H1 (cell line): ENCODE measurements around the gene COQ2. TPM values are rescaled to one million over a fixed set of nuclear protein-coding genes. Genes with fewer than 3 reads are reported as not detected.

Source experiments
- CTCF ChIA-PET: fragments of 300-600 bp; sonication (Branson Sonifier 250); formaldehyde crosslinking; loops from one replicate; lab custom pipeline; 2021; ENCODE audit not compliant: partially characterized antibody; lab: Charles Lee
- POLR2A ChIA-PET: fragments of 300-600 bp; sonication (Branson Sonifier 250); formaldehyde crosslinking; loops from one replicate; lab custom pipeline; 2021; ENCODE audit warnings: inconsistent platforms; ENCODE audit not compliant: partially characterized antibody; lab: Charles Lee
- DNase-seq, 2 experiments: peaks; one replicate each; pipeline versions ENCODE4 v3.0.0 to v3.0.0-alpha.2; 2010 to 2022; ENCODE audit warnings: low spot score in 2 of 2, low read depth in 1 of 2, mixed read lengths in 1 of 2
- FAIRE-seq: peaks from 2 replicates; lab custom pipeline; 2011; peaks lifted over from hg19 to GRCh38; lab: Jason Lieb, UNC
- H2AFZ ChIP-seq: 2 replicates; pipeline ENCODE4 v1.8.1; 2012; ENCODE audit warnings: low read length, inconsistent platforms
- H2AK5ac ChIP-seq: 2 replicates; pipeline ENCODE4 v1.6.1; 2013; ENCODE audit warnings: low read depth, low read length
- H2BK120ac ChIP-seq: replicated peaks from 2 replicates; pipeline ENCODE3; 2013; ENCODE audit warnings: low read depth, low read length, inconsistent platforms
- H2BK12ac ChIP-seq: 2 replicates; pipeline ENCODE4 v1.6.1; 2013; ENCODE audit warnings: low read depth, low read length
- H2BK15ac ChIP-seq: 2 replicates; pipeline ENCODE4 v1.6.1; 2013; ENCODE audit warnings: low read length
- H2BK20ac ChIP-seq: 2 replicates; pipeline ENCODE4 v1.6.1; 2013; ENCODE audit warnings: low read length
- H2BK5ac ChIP-seq: 2 replicates; pipeline ENCODE4 v1.6.1; 2013; ENCODE audit warnings: low read depth, low read length
- H3K14ac ChIP-seq: 2 replicates; pipeline ENCODE4 v1.6.1; 2013; ENCODE audit warnings: inconsistent platforms; ENCODE audit not compliant: insufficient read length
- H3K18ac ChIP-seq: 2 replicates; pipeline ENCODE4 v1.6.1; 2013; ENCODE audit warnings: low read length; ENCODE audit errors: extremely low read depth
- H3K23ac ChIP-seq: 2 replicates; pipeline ENCODE4 v1.6.1; 2013; ENCODE audit warnings: inconsistent platforms; ENCODE audit not compliant: insufficient read length
- H3K23me2 ChIP-seq: 2 replicates; pipeline ENCODE4 v1.6.1; 2013; ENCODE audit warnings: low read depth, low read length
- H3K27ac ChIP-seq: 2 replicates; pipeline ENCODE4 v1.6.1; 2011; ENCODE audit warnings: low read depth, low read length, inconsistent platforms
- H3K27me3 ChIP-seq, 4 experiments: replicated peaks in 1 of 4; 1 replicate in 1 of 4; 2 replicates in 3 of 4; pipeline versions ENCODE4 v1.6.1 to v1.8.1; 2011 to 2013; ENCODE audit warnings: low read length in 3 of 4, mild to moderate bottlenecking in 3 of 4, inconsistent platforms in 2 of 4, mixed read lengths in 2 of 4, moderate library complexity in 1 of 4; ENCODE audit not compliant: control insufficient read depth in 3 of 4, insufficient read depth in 3 of 4; ENCODE audit errors: extremely low read depth in 1 of 4
- H3K36me3 ChIP-seq, 4 experiments: 2 replicates each; pipeline versions ENCODE4 v1.6.1 to v1.8.1; 2011 to 2013; ENCODE audit warnings: mild to moderate bottlenecking in 4 of 4, low read length in 3 of 4, moderate library complexity in 2 of 4, control low read depth in 1 of 4, inconsistent platforms in 1 of 4; ENCODE audit not compliant: insufficient read depth in 4 of 4, control insufficient read depth in 2 of 4
- H3K4ac ChIP-seq: replicated peaks from 2 replicates; pipeline ENCODE3; 2013; ENCODE audit warnings: low read length, low read depth, mixed read lengths, inconsistent platforms; ENCODE audit not compliant: insufficient read length
- H3K4me1 ChIP-seq, 4 experiments: replicated peaks in 1 of 4; 1 replicate in 1 of 4; 2 replicates in 3 of 4; pipeline versions ENCODE4 v1.6.1 to v1.8.1; 2011 to 2013; ENCODE audit warnings: low read length in 3 of 4, inconsistent platforms in 2 of 4, mixed read lengths in 1 of 4; ENCODE audit not compliant: insufficient read depth in 4 of 4, control insufficient read depth in 3 of 4
- H3K4me2 ChIP-seq, 2 experiments: 2 replicates each; pipeline versions ENCODE4 v1.6.1 to v1.8.1; 2011 to 2013; ENCODE audit warnings: low read depth in 2 of 2, low read length in 2 of 2, control low read depth in 1 of 2, inconsistent platforms in 1 of 2, mild to moderate bottlenecking in 1 of 2; ENCODE audit not compliant: insufficient read depth in 1 of 2
- H3K4me3 ChIP-seq, 4 experiments: fragments of 200-600, 300-600 bp in 1 of 4; sonication (generic), shearing (Covaris generic), sonication (Bioruptor Twin) in 1 of 4; 2 replicates each; pipeline versions ENCODE4 v1.5.1 to v1.8.1; 2011 to 2016; ENCODE audit warnings: low read length in 4 of 4, low read depth in 3 of 4, control low read depth in 2 of 4, inconsistent platforms in 2 of 4, mild to moderate bottlenecking in 2 of 4, mixed read lengths in 1 of 4, moderate library complexity in 1 of 4; ENCODE audit not compliant: insufficient read depth in 2 of 4; ENCODE audit errors: extremely low read depth in 1 of 4
- H3K56ac ChIP-seq: replicated peaks from 2 replicates; pipeline ENCODE3; 2013; ENCODE audit warnings: low read depth, mild to moderate bottlenecking, mixed read lengths, low read length, inconsistent platforms; ENCODE audit not compliant: insufficient read length
- H3K79me1 ChIP-seq: 2 replicates; pipeline ENCODE4 v1.6.1; 2013; ENCODE audit warnings: low read depth, low read length, control low read depth
- H3K79me2 ChIP-seq, 2 experiments: 2 replicates each; pipeline versions ENCODE4 v1.6.1 to v1.8.1; 2012 to 2013; ENCODE audit warnings: low read length in 2 of 2, mild to moderate bottlenecking in 2 of 2, inconsistent platforms in 1 of 2; ENCODE audit not compliant: insufficient read depth in 2 of 2, control insufficient read depth in 1 of 2
- H3K9ac ChIP-seq, 4 experiments: replicated peaks in 1 of 4; 1 replicate in 1 of 4; 2 replicates in 3 of 4; pipeline versions ENCODE4 v1.6.1 to v1.8.1; 2011 to 2013; ENCODE audit warnings: low read depth in 3 of 4, low read length in 3 of 4, control low read depth in 2 of 4, mild to moderate bottlenecking in 2 of 4, moderate library complexity in 2 of 4, inconsistent platforms in 1 of 4; ENCODE audit errors: extremely low read depth in 1 of 4
- H3K9me3 ChIP-seq, 2 experiments: 2 replicates each; pipeline versions ENCODE4 v1.6.1 to v1.8.1; 2012 to 2013; ENCODE audit warnings: mild to moderate bottlenecking in 2 of 2, moderate library complexity in 2 of 2, control low read depth in 1 of 2, inconsistent platforms in 1 of 2, low read depth in 1 of 2, low read length in 1 of 2, mixed read lengths in 1 of 2; ENCODE audit not compliant: insufficient read depth in 2 of 2
- H4K20me1 ChIP-seq, 2 experiments: replicated peaks in 1 of 2; 2 replicates each; pipeline versions ENCODE3 to v1.8.1; 2011 to 2013; ENCODE audit warnings: inconsistent platforms in 2 of 2, low read length in 2 of 2, mild to moderate bottlenecking in 1 of 2; ENCODE audit not compliant: insufficient read depth in 2 of 2, control insufficient read depth in 1 of 2
- H4K5ac ChIP-seq: 2 replicates; pipeline ENCODE4 v1.6.1; 2013; ENCODE audit warnings: low read length, low read depth, mixed read lengths, inconsistent platforms; ENCODE audit not compliant: insufficient read length
- H4K8ac ChIP-seq: 2 replicates; pipeline ENCODE4 v1.8.0; 2013; ENCODE audit warnings: mild to moderate bottlenecking, moderate library complexity, low read length, inconsistent platforms; ENCODE audit not compliant: insufficient read depth; ENCODE audit errors: extremely low read depth
- H4K91ac ChIP-seq: replicated peaks from 2 replicates; pipeline ENCODE3; 2013; ENCODE audit warnings: low read length, mixed read lengths, inconsistent platforms; ENCODE audit not compliant: insufficient read length
- ATF3 ChIP-seq: IDR thresholded peaks from 2 replicates; pipeline ENCODE4 v1.6.1; 2011; ENCODE audit warnings: low read depth, mild to moderate bottlenecking, low read length; ENCODE audit not compliant: insufficient read depth
- CBX5 ChIP-seq: fragments of 300-800, 300-1000 bp; sonication (generic); IDR thresholded peaks from 2 replicates; pipeline ENCODE4 v1.7.1; 2016; ENCODE audit warnings: antibody characterized with exemption, low read length, low read depth
- EP300 ChIP-seq, 2 experiments: IDR thresholded peaks; 1 replicate in 1 of 2; 2 replicates in 1 of 2; pipeline ENCODE4 v1.6.1; 2011 to 2012; ENCODE audit warnings: low read depth in 2 of 2, low read length in 2 of 2, mild to moderate bottlenecking in 2 of 2, borderline replicate concordance in 1 of 2, inconsistent platforms in 1 of 2, moderate library complexity in 1 of 2
- SAP30 ChIP-seq: fragments of 300-600 bp; sonication (generic); IDR thresholded peaks from 2 replicates; pipeline ENCODE4 v1.7.1; 2012; ENCODE audit warnings: low read length, moderate library complexity, mild to moderate bottlenecking, inconsistent platforms; ENCODE audit not compliant: insufficient read depth, insufficient replicate concordance
- SP2 ChIP-seq: IDR thresholded peaks from 2 replicates; pipeline ENCODE4 v1.6.1; 2012; ENCODE audit warnings: mild to moderate bottlenecking, low read length, inconsistent platforms
- YY1 ChIP-seq: IDR thresholded peaks from 2 replicates; pipeline ENCODE4 v1.6.1; 2011; ENCODE audit warnings: low read depth, mild to moderate bottlenecking, low read length
- WGBS, 2 experiments: shearing (Covaris generic) in 1 of 2; methylation state at CpG; one replicate each; pipeline versions ENCODE4 v1.1.6 to v1.1.7; 2013 to 2015; ENCODE audit warnings: low lambda C conversion rate in 2 of 2, mixed read lengths in 2 of 2, inconsistent platforms in 1 of 2, low coverage in 1 of 2, missing lambda C conversion rate in 1 of 2; ENCODE audit not compliant: insufficient replicate concordance in 2 of 2, insufficient coverage in 1 of 2, insufficient read length in 1 of 2; ENCODE audit errors: extremely low coverage in 1 of 2, missing lambda C conversion rate in 1 of 2; 5-methylcytosine and 5-hydroxymethylcytosine counted together
- polyA plus RNA-seq, 7 experiments: library from polyadenylated mRNA; depleted of rRNA in 3 of 7; stranded (reverse) in 5 of 7; unstranded in 2 of 7; fragments of >200 nt in 5 of 7; fragments of 200-250 nt in 2 of 7; gene quantifications; 1 replicate in 5 of 7; 2 replicates in 1 of 7; 4 replicates in 1 of 7; pipeline versions ENCODE4 v1.2.1 to v1.2.3, GENCODE V29; 2011 to 2013; ENCODE audit warnings: missing spikeins in 2 of 7, mixed read lengths in 2 of 7
- total RNA-seq: library from RNA; stranded (reverse); fragmentation: NEBNext Ultra II Directional; extraction: Animal tissue kit (Norgen Biotek cat#: 25700); gene quantifications from 2 replicates; pipeline ENCODE4 v1.2.1, GENCODE V29; 2021

COQ2 gene
- total and polyA plus RNA-seq, 2 of the 8 experiments (the other 6 are each of a cell fraction or from before 2014, with no cell fraction given) = 21.5 to 22.9 TPM

GRCh38 chr4:83221897-83222441, 62.6 kb downstream of the COQ2 start:
- Histone ChIP-seq H4K8ac (no peak overlapping the region), H3K23ac (no peak overlapping the region), H3K4me2 (no peak overlapping the region), H2AFZ (no peak overlapping the region), H4K20me1 (no peaks in the 10 kb centered on the region), H3K23me2 (peaks cover 2% of the 10 kb centered on the region; the same call in 1 of the 2 replicates), H2AK5ac (no peak overlapping the region), H2BK5ac (no peak overlapping the region), H3K79me1 (no peaks in the 10 kb centered on the region), H3K9me3 (no peaks in the 10 kb centered on the region), H2BK12ac (no peak overlapping the region), H4K91ac (no peak overlapping the region), H3K4me3 (no peak overlapping the region), H3K27ac (no peak overlapping the region), H2BK20ac (no peak overlapping the region), H3K14ac (no peak overlapping the region), H3K79me2 (no peaks in the 10 kb centered on the region), H2BK15ac (no peak overlapping the region), H3K36me3 (no peaks in the 10 kb centered on the region), H3K56ac (no peak overlapping the region), H3K9ac (no peak overlapping the region), H3K4me1 (no peaks in the 10 kb centered on the region), H4K5ac (no peak overlapping the region), H3K4ac (no peak overlapping the region), H2BK120ac (no peak overlapping the region), H3K18ac (no peak overlapping the region), H3K27me3 (no peaks in the 10 kb centered on the region)
- no peak for TF ChIP-seq YY1
- no peak for TF ChIP-seq EP300 (IDR thresholded peaks at IDR 0.05; ENCODE audit: borderline replicate concordance in 1 of 2, low read depth in 2 of 2, low read length in 2 of 2)
- TF ChIP-seq SP2 = no peak
- no peak for TF ChIP-seq SAP30
- TF ChIP-seq CBX5 = no peak
- no peak for TF ChIP-seq ATF3
- 86% methylated on average over 5 of the region's 6 CpGs; no CpG with 5 or more reads in 1 of the 2 experiments for WGBS, 2 experiments
- DNase-seq (no peak), FAIRE-seq (no peak)
- ChIA-PET POLR2A (no interaction called here), CTCF (no interaction called here)
